CD14-positive monocyte (primary cell): ENCODE measurements around the gene AXIN1. TPM values are rescaled to one million over a fixed set of nuclear protein-coding genes. Genes with fewer than 3 reads are reported as not detected.
A peak's percentile ranks its signal among the peaks of the same experiment; 100 is the strongest.
"Not testable (repeated sequence)": the region's sequence is repeated elsewhere in the genome, so short reads cannot be mapped to it uniquely, and the experiment has no call there.

Source experiments
- DNase-seq, 3 donors: peaks; one replicate each; pipeline ENCODE4 v3.0.0-alpha.2; 2011 to 2022
- H2AFZ ChIP-seq: 2 replicates; pipeline ENCODE4 v1.6.0; 2012; ENCODE audit warnings: mild to moderate bottlenecking, low read depth, low read length, inconsistent platforms; ENCODE audit not compliant: insufficient read depth, poor library complexity, severe bottlenecking
- H3K27ac ChIP-seq, 2 donors: 1 replicate in 1 of 2; 2 replicates in 1 of 2; pipeline ENCODE4 v1.5.1; 2012 to 2013; ENCODE audit warnings: low read length in 2 of 2, control low read depth in 1 of 2, inconsistent platforms in 1 of 2, low read depth in 1 of 2, mild to moderate bottlenecking in 1 of 2
- H3K27me3 ChIP-seq, 2 donors: one replicate each; pipeline versions ENCODE4 v1.6.0 to v1.6.1; 2011 to 2013; ENCODE audit warnings: low read length in 2 of 2; ENCODE audit not compliant: control insufficient read depth in 2 of 2, insufficient read depth in 2 of 2
- H3K36me3 ChIP-seq, 2 donors: replicated peaks in 1 of 2; 1 replicate in 1 of 2; 2 replicates in 1 of 2; pipeline versions ENCODE4 v1.5.1 to v1.6.1; 2012 to 2013; ENCODE audit warnings: low read length in 2 of 2, control low read depth in 1 of 2, inconsistent platforms in 1 of 2, mild to moderate bottlenecking in 1 of 2; ENCODE audit not compliant: insufficient read depth in 2 of 2, control insufficient read depth in 1 of 2
- H3K4me1 ChIP-seq, 2 donors: 1 replicate in 1 of 2; 2 replicates in 1 of 2; pipeline versions ENCODE4 v1.5.1 to v1.6.1; 2012 to 2013; ENCODE audit warnings: low read length in 2 of 2, control low read depth in 1 of 2, inconsistent platforms in 1 of 2, mild to moderate bottlenecking in 1 of 2, moderate library complexity in 1 of 2; ENCODE audit not compliant: insufficient read depth in 2 of 2, control insufficient read depth in 1 of 2
- H3K4me2 ChIP-seq: replicated peaks from 2 replicates; pipeline ENCODE3; 2012; ENCODE audit warnings: low read length, moderate library complexity, mild to moderate bottlenecking; ENCODE audit not compliant: poor library complexity, severe bottlenecking; ENCODE audit errors: extremely low read depth
- H3K4me3 ChIP-seq, 3 experiments: fragments of 200-600 bp in 1 of 3; sonication (generic) in 1 of 3; replicated peaks in 1 of 3; 1 replicate in 2 of 3; 2 replicates in 1 of 3; pipeline ENCODE4 v1.5.1; 2011 to 2013; ENCODE audit warnings: low read length in 3 of 3, mild to moderate bottlenecking in 3 of 3, control low read depth in 2 of 3, low read depth in 2 of 3, inconsistent platforms in 1 of 3, moderate library complexity in 1 of 3
- H3K79me2 ChIP-seq: 2 replicates; pipeline ENCODE4 v1.6.0; 2012; ENCODE audit warnings: mild to moderate bottlenecking, control low read depth, inconsistent platforms, low read length, moderate library complexity; ENCODE audit not compliant: insufficient read depth
- H3K9ac ChIP-seq: 2 replicates; pipeline ENCODE4 v1.6.0; 2017; ENCODE audit warnings: low read length, mild to moderate bottlenecking; ENCODE audit not compliant: insufficient read depth, poor library complexity, severe bottlenecking
- H3K9me3 ChIP-seq, 2 donors: replicated peaks in 1 of 2; 1 replicate in 1 of 2; 2 replicates in 1 of 2; pipeline versions ENCODE4 v1.5.1 to v1.6.1; 2012 to 2013; ENCODE audit warnings: low read length in 2 of 2, control low read depth in 1 of 2; ENCODE audit not compliant: control insufficient read depth in 1 of 2, insufficient read depth in 1 of 2
- H4K20me1 ChIP-seq: 2 replicates; pipeline ENCODE4 v1.6.0; 2012; ENCODE audit warnings: mild to moderate bottlenecking, low read length, control low read depth, moderate library complexity; ENCODE audit not compliant: insufficient read depth
- H3K27ac Mint-ChIP-seq, 7 donors: one replicate each; pipeline ENCODE4 v1.8.0; 2020; ENCODE audit warnings: mild to moderate bottlenecking in 7 of 7, mixed read lengths in 7 of 7, moderate library complexity in 6 of 7, inconsistent platforms in 2 of 7
- H3K27me3 Mint-ChIP-seq, 3 donors: one replicate each; pipeline ENCODE4 v1.8.0; 2021 to 2022; ENCODE audit warnings: low read depth in 3 of 3, mild to moderate bottlenecking in 3 of 3, mixed read lengths in 3 of 3, moderate library complexity in 3 of 3, inconsistent platforms in 1 of 3
- H3K36me3 Mint-ChIP-seq, 2 donors: one replicate each; pipeline ENCODE4 v1.8.0; 2020; ENCODE audit warnings: mixed read lengths in 2 of 2, inconsistent platforms in 1 of 2, mild to moderate bottlenecking in 1 of 2
- H3K4me1 Mint-ChIP-seq: one replicate; pipeline ENCODE4 v1.8.0; 2020; ENCODE audit warnings: mild to moderate bottlenecking, mixed read lengths
- H3K4me3 Mint-ChIP-seq, 2 donors: one replicate each; pipeline ENCODE4 v1.8.0; 2020; ENCODE audit warnings: mild to moderate bottlenecking in 2 of 2, mixed read lengths in 2 of 2, moderate library complexity in 1 of 2
- H3K9me3 Mint-ChIP-seq, 7 donors: one replicate each; pipeline ENCODE4 v1.8.0; 2020 to 2022; ENCODE audit warnings: mixed read lengths in 7 of 7, mild to moderate bottlenecking in 6 of 7, moderate library complexity in 6 of 7, inconsistent platforms in 2 of 7
- WGBS: methylation state at CpG from one replicate; pipeline ENCODE4 v1.1.5; 2013; ENCODE audit warnings: missing lambda C conversion rate; ENCODE audit not compliant: insufficient coverage; 5-methylcytosine and 5-hydroxymethylcytosine counted together
- intact Hi-C, 2 donors: fragments of 100-400 bp; cut with micrococcal nuclease; formaldehyde crosslinking; loops; one replicate each; pipeline versions ENCODE4 v1.15.0 to v1.15.1; 2023
- polyA plus RNA-seq, 3 donors: library from polyadenylated mRNA; depleted of rRNA in 1 of 3; unstranded in 2 of 3; stranded (reverse) in 1 of 3; fragments of 300-500 nt in 2 of 3; fragments of >200 nt in 1 of 3; fragmentation: Illumina TruSeq in 2 of 3; gene quantifications; 1 replicate in 2 of 3; 2 replicates in 1 of 3; pipeline ENCODE4 v1.2.3, GENCODE V29; 2012 to 2021
- TF ChIP-seq, protein P1 (sequence below): fragments of 200-600 bp; IDR thresholded peaks from one replicate; pipeline ENCODE4 v1.8.0; 2022; ENCODE audit warnings: antibody characterized with exemption, mild to moderate bottlenecking

Gene AXIN1
- polyA plus RNA-seq, 3 donors, result 0.30 to 20.9 (median 0.74) TPM

DNA sequence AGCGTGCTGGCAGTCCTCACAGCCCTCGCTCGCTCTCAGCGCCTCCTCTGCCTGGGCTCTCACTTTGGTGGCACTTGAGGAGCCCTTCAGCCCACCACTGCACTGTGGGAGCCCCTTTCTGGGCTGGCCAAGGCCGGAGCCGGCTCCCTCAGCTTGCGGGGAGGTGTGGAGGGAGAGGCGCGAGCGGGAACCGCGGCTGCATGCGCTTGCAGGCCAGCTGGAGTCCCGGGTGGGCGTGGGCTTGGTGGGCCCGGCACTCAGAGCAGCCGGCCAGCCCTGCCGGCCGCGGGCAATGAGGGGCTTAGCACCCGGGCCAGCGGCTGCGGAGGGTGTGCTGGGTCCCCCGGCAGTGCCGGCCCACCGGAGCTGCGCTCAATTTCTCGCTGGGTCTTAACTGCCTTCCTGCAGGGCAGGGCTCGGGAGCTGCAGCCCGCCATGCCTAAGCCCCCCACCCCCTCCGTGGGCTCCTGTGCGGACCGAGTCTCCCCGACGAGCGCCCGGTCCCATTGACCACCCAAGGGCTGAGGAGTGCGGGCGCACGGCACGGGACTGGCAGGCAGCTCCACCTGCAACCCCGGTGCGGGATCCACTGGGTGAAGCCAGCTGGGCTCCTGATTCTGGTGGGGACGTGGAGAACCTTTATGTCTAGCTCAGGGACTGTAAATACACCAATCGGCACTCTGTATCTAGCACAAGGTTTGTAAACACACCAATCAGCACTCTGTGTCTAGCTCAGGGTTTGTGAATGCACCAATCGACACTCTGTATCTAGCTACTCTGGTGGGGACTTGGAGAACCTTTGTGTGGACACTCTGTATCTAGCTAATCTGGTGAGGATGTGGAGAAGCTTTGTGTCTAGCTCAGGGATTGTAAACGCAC lies 11.2 kb downstream of the AXIN1 start:
- H3K27ac ChIP-seq, result peak overlapping the region; percentile 29 to 78
- intact Hi-C loops, DNase-seq, H3K9me3 ChIP-seq, H2AFZ ChIP-seq, H3K9ac ChIP-seq, H3K27me3 Mint-ChIP-seq, H3K4me3 ChIP-seq, H3K4me2 ChIP-seq, H3K27me3 ChIP-seq, H3K4me3 Mint-ChIP-seq, H3K9me3 Mint-ChIP-seq: not testable (repeated sequence)
- WGBS, result 96% methylated on average over 28 of the region's 47 CpGs
- peaks cover 21 to 40% of the 10 kb centered on the region in 2 donors for H3K36me3 ChIP-seq
- Mint-ChIP-seq H3K36me3 (peaks cover 35 to 47% of the 10 kb centered on the region in 2 donors), H3K4me1 (peaks cover 61% of the 10 kb centered on the region), H3K27ac (peak overlapping the region in 3 of 7 donors; percentile 8 to 88 (median 87))
- H4K20me1 ChIP-seq, result peaks cover 69% of the 10 kb centered on the region
- peaks cover 99% of the 10 kb centered on the region for H3K79me2 ChIP-seq
- H3K4me1 ChIP-seq, result peaks cover 44 to 60% of the 10 kb centered on the region in 2 donors

DNA sequence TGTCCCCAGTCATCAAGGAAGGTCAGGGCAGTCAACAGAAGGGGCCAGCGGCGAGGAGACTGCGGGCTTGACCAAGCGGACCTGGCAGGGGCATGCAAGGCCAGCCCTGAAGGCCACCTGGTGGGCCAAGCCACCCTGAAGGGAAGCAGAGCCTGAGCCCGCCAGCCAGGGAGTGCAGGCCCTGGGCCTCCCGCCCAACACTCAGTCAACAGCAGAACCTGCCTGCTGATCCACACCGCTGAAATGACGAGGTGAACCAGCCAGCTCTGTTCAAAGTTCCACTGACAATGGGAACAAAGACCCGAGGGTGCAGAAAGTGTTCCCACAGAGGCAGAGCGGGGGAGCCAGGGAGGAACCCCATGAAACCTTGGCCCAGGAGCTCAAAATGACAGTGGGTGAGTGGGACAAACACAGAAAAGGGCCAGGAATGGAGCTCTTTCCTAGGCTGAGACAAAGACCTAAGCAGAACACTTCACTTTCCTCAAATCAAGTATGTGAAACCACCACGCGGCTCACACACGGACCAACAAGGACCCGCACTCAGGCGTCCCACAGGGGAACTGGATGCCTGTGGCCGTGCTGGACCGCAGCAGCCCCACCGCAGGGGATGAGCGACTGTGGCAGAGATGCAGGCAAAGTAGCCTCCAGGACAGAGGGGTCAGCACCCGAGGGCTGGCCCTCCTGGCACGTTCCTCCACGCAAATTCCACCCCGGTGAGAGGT lies 12.0 kb downstream of the AXIN1 start:
- Histone ChIP-seq H3K27me3 (no peaks in the 10 kb centered on the region), H3K4me1 (peaks cover 50 to 68% of the 10 kb centered on the region in 2 donors), H3K9me3 (no peaks in the 10 kb centered on the region), H4K20me1 (peaks cover 65% of the 10 kb centered on the region), H3K9ac (no peak overlapping the region), H3K4me3 (peak overlapping the region in 1 of 3 experiments; percentile 58), H3K79me2 (peaks cover 99% of the 10 kb centered on the region), H3K36me3 (peaks cover 13 to 32% of the 10 kb centered on the region in 2 donors), H3K27ac (peak overlapping the region; percentile 29 to 78), H3K4me2 (peak overlapping the region; percentile 72), H2AFZ (no peak overlapping the region)
- TF ChIP-seq, protein P1, sequence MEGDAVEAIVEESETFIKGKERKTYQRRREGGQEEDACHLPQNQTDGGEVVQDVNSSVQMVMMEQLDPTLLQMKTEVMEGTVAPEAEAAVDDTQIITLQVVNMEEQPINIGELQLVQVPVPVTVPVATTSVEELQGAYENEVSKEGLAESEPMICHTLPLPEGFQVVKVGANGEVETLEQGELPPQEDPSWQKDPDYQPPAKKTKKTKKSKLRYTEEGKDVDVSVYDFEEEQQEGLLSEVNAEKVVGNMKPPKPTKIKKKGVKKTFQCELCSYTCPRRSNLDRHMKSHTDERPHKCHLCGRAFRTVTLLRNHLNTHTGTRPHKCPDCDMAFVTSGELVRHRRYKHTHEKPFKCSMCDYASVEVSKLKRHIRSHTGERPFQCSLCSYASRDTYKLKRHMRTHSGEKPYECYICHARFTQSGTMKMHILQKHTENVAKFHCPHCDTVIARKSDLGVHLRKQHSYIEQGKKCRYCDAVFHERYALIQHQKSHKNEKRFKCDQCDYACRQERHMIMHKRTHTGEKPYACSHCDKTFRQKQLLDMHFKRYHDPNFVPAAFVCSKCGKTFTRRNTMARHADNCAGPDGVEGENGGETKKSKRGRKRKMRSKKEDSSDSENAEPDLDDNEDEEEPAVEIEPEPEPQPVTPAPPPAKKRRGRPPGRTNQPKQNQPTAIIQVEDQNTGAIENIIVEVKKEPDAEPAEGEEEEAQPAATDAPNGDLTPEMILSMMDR, result no peak
- intact Hi-C loops, result no loop called here
- peak overlapping the region; percentile 58 to 84 for H3K4me3 Mint-ChIP-seq
- H3K9me3 Mint-ChIP-seq, result peaks cover 0 to 5% (median 0%) of the 10 kb centered on the region in 7 donors
- no peak for DNase-seq
- WGBS, result 76% methylated on average over 22 of the region's 23 CpGs
- H3K27ac Mint-ChIP-seq, result peak overlapping the region; percentile 67 to 89 (median 87)
- H3K27me3 Mint-ChIP-seq, result peaks cover 0 to 4% (median 1%) of the 10 kb centered on the region in 3 donors
- peaks cover 27 to 39% of the 10 kb centered on the region in 2 donors for H3K36me3 Mint-ChIP-seq
- H3K4me1 Mint-ChIP-seq, result peaks cover 69% of the 10 kb centered on the region
